ENCODE measurements around the gene ITGB3BP.

DNA sequence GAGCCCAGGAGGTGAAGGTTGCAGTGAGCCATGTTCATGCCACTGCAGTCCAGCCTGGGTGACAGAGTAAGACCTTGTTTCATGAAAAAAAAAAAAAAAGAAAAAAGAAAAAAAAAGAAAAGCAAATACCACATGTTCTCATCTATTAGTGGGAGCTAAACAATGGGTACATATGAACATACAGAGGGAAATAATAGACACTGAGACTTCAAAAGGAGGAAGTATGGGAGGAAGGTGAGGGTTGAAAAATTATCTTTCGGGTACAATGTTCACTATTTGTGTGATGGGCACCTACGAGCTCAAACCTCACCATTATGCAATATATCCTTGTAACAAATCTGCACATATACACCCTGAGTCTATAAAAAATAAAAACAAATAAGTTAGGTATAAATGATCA, 6.4 kb downstream of the ITGB3BP start:
- TF ChIP-seq CTCF (IDR thresholded peaks at IDR 0.05; ENCODE audit: control extremely low read depth in 1 of 3, insufficient read depth in 1 of 3, low read depth in 1 of 3, low read length in 3 of 3) (no peak), KDM4A (IDR thresholded peaks at IDR 0.05; ENCODE audit: low read depth, low read length, severe bottlenecking) (no peak), TAF7 (optimal IDR thresholded peaks at IDR 0.05; ENCODE audit: borderline replicate concordance, low read depth, low read length) (no peak), SP4 (IDR thresholded peaks at IDR 0.05; ENCODE audit: low read length) (no peak), EZH2 (IDR thresholded peaks at IDR 0.05; ENCODE audit: low read depth, low read length, severe bottlenecking) (no peak), EP300 (IDR thresholded peaks at IDR 0.05; ENCODE audit: borderline replicate concordance in 1 of 2, low read depth in 2 of 2, low read length in 2 of 2) (no peak), POLR2A (IDR thresholded peaks at IDR 0.05; ENCODE audit: control extremely low read depth in 1 of 2, low read depth in 2 of 2, low read length in 2 of 2) (no peak), ATF2 (IDR thresholded peaks at IDR 0.05; ENCODE audit: low read length) (no peak)
- TF ChIP-seq, protein P1, sequence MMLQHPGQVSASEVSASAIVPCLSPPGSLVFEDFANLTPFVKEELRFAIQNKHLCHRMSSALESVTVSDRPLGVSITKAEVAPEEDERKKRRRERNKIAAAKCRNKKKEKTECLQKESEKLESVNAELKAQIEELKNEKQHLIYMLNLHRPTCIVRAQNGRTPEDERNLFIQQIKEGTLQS (IDR thresholded peaks at IDR 0.05; ENCODE audit: insufficient read depth, low read depth, low read length): no peak

Data from H1 (cell line).